22Rv1 (cell line): ENCODE results near the gene CTNNAL1.

ENCODE experiments used
- ZFX ChIP-seq: fragments of 450-650 bp; IDR thresholded peaks from 2 replicates; pipeline ENCODE4 v1.6.1; 2017; ENCODE audit warnings: antibody characterized with exemption, borderline replicate concordance
- TF ChIP-seq, protein P1 (sequence below): fragments of 450-650 bp; IDR thresholded peaks from 2 replicates; pipeline ENCODE4 v1.5.1; 2017; ENCODE audit warnings: mild to moderate bottlenecking

DNA sequence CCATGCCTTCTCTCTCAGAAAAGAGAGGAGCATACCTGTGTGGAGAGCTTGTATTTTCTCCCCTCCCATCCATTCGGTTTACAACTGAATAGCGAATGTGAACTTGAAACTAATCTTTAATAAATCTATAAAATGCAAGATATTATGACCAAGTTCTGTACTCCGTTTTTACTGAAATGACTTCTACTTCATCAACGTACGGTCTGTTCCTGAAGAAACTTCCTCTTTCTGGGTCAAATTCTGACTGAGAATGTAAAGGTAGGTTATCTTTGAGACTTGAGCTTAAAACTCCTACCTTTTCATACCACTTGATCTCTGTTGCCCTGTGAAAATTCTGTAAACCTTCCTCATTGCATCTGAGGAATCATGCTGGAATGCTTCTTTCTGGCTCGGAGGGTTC lies 4.2 kb upstream of the CTNNAL1 start:
- TF ChIP-seq, protein P1, sequence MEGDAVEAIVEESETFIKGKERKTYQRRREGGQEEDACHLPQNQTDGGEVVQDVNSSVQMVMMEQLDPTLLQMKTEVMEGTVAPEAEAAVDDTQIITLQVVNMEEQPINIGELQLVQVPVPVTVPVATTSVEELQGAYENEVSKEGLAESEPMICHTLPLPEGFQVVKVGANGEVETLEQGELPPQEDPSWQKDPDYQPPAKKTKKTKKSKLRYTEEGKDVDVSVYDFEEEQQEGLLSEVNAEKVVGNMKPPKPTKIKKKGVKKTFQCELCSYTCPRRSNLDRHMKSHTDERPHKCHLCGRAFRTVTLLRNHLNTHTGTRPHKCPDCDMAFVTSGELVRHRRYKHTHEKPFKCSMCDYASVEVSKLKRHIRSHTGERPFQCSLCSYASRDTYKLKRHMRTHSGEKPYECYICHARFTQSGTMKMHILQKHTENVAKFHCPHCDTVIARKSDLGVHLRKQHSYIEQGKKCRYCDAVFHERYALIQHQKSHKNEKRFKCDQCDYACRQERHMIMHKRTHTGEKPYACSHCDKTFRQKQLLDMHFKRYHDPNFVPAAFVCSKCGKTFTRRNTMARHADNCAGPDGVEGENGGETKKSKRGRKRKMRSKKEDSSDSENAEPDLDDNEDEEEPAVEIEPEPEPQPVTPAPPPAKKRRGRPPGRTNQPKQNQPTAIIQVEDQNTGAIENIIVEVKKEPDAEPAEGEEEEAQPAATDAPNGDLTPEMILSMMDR, result no peak
- TF ChIP-seq ZFX, result no peak
